Measurements from ENCODE around the gene OXCT1.
"Not testable (repeated sequence)": the region's sequence is repeated elsewhere in the genome, so short reads cannot be mapped to it uniquely, and the experiment has no call there.

The OXCT1 gene

DNA sequence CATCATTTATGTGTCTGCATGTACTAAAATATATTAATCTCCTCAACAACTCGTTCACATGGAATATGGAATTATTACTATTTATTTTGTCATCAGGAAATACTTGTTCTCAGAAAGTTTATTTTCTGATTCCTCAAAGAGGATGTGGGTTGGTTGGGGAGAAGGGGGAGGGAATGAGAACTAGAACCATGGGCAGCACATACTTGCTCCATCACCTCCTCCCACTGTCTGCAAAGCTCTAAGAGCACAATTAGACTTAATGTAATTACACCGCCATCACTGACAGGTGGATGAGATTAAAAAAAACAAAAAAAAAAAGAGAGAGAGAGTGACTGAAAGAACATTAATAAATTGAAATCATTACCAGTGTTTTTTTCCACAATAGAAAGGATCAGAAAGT, 98.2 kb downstream of the OXCT1 start:
- DNase-seq = no peak

GRCh38 chr5:41770799-41771198, 99.4 kb downstream of the OXCT1 start:
- no peak for DNase-seq

DNA sequence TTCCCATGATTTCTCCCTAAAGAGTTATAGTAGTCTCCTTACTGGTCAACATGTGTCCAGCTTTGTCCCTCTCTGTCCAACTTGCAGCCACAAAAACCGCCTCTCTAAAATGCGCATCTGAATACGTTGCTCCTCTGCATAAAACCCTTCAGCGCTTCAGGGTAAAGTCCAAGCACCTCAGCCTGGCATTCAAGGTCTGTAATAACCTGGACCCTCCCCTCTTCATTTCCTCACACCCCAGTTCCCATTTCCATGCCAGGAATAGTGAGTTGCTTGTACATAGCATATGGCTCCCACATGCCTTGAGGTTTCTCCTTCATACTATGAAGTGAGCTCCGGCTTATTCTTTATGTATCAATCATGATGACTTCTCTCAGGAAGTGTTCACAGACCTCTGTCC, 101.5 kb downstream of the OXCT1 start:
- no peak for DNase-seq

DNA sequence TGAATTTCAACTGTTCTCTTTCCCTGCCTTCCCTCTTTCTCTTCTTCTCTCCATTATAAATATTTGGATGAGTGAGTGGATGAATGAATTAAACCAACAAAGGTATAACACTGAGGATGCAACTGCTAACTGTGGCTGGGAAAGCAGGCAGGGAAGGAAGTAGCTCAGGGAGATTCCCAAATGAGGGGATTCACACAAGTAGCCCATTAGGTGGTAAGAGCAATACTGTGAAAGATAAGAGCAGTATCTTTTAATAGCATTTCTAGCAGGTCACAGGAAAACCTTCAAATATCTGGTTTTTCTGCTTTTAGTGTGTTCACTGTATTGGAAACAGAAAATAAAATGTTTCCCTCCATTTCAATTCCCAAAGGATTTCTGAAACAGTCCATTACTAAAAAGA, 105.6 kb downstream of the OXCT1 start:
- DNase-seq = no peak

GRCh38 chr5:41763574-41763973, 106.7 kb downstream of the OXCT1 start:
- no peak for DNase-seq

DNA sequence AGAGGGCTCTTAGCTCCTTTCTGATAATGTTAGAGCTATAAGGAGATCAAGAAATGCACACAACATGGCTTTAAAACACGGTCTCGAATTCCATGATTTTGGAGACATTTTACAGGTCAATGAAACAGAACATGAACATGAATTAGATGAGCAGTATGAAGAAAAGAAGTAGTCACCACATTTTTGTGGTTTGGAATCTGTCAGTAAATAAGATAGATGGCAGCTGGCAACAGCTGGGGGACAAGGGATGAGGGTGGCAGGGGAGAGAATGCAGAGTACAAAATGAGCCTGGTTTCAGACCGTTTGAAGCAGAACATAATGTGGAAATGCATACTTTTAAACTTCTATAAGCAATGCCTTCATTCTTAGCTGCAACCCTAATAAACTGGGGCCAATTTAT, 107.1 kb downstream of the OXCT1 start:
- DNase-seq = no peak

DNA sequence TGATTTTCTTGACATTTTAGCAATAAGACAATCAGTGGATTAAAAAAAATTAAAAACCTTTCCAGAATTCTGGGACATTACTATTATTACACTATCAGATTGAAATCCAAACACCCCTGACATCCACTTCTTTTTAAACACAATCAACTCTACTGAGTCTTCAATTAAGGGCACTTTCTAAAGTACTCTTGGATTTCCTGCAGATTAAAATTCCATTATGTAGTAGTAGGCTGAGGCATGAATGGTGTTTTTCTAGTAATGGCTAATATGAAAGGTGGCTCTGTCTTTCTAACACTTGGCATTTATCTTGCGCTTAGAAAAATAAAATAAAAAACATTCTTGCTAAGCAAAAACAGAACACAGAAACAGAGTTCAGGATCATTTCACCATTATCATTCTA, 107.8 kb downstream of the OXCT1 start:
- DNase-seq = no peak

DNA sequence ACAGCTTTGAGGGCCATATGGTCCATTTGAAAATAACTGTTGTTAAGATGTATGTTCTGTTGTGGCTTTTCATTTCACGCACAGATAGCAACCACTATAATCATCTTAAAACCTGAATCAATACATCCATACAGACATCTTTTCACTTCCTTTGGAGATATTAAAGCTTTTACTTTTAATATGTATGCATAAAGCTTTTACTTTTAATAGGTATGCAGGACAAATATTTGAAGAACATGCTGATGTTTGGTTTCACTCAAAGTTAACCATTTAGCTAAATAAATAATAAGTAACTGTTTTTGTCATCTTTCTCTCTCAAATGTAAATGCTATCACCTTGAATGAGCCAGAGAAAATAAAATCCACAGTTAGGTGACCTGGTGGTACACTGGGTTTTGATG, 108.6 kb downstream of the OXCT1 start:
- DNase-seq = no peak

DNA sequence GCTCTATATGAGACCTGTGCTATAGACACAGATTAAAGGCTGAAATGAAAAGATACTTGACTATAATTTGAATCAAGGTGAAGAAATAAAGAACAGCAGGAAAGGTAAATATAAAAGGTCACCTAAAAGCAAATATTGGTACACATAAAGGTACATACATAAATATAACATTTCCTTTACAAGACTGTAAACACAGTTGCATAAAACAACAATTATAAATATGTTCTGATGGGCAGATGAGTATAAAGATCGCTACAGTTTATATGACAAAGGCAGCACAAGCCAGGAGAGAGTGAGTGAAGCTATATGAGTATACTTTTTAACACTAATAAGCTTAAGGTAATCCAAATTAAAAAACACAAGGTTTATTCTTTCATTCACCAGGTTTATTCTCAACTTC, 114.5 kb downstream of the OXCT1 start:
- DNase-seq = no peak

- DNase-seq = no peak
These were observed 115.4 kb downstream of the OXCT1 start for GRCh38 chr5:41754857-41755256.

- DNase-seq = no peak
These were observed 118.4 kb downstream of the OXCT1 start for GRCh38 chr5:41751867-41752266.

DNA sequence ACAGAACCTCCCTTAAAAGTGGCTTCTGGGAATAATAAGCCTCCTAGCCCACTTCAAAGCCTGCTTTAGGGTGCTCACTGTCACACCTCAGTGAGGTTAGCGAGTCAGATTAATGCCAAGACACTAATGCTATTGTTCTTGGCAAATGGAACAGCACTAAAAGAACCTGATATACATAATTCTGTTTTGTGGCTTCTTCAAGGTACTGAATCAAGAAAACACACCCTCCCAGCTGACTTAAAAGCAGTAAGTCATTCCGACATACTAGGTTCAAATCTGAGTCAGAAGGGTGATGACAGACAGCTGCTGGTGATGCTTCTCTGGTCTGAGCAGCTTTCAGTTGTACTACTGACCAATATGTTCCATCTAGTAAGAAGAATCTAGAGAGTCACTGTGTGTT, 121.6 kb downstream of the OXCT1 start:
- DNase-seq = no peak

DNA sequence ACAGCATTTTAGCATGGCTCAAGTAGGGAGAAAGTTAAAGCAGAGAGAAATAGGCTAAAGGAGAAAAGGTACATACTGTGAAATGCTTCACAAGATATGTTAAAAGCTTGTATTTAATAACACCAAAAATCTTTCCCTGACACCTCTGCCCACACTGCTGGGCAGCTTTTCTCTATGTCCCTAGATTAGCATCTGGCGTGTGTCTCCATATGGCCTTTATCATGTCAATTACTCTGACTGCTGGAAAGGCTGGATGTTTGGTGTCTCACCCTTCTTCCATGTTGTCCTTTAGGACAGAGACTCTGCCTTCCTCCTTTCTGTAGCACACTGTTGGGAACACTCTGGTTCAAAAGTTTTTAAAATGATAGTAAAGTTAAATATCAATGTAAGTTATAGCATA, 122.5 kb downstream of the OXCT1 start:
- DNase-seq = no peak

DNA sequence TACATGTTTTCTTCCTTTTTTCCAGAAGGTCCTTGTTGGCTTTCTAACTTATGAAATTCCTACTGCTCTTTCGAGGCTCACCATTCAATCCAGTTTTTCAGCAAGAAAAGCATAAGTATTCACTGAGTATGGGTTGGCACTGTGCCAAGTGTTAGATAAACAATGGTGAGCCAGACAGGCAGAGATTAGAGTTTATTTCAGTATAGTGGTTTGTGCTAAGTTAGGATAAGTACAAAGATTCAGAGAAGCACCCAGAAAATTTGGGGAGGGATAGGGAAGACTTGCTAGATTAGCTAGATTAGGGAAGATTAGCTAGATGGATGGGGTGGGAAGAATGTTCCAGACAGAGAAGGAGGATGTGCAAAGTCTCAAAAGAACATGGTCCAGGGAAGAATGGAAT, 122.9 kb downstream of the OXCT1 start:
- DNase-seq = no peak

GRCh38 chr5:41742608-41743007, 127.6 kb downstream of the OXCT1 start:
- not testable (repeated sequence) for DNase-seq

- no peak for DNase-seq
These were observed 131.4 kb downstream of the OXCT1 start for GRCh38 chr5:41738710-41739354.

DNA sequence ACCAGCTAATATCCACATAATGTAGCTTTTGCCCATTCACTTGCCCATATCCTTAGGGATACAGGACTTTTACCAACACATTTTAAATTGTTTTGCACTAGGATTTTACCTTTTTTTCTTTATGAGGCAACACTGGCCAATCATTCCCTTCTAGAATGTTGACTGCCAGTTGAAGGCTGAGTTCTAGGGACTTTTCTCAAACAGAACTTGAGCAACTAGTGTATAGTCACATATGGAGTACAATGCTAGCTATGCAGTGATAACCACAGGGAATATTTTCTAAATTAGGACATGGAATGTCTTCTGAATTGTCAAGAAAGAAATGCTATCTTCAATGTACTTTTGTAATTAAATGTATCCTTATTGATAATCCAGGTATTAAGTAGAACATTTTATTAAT, 133.6 kb downstream of the OXCT1 start:
- DNase-seq = no peak

DNA sequence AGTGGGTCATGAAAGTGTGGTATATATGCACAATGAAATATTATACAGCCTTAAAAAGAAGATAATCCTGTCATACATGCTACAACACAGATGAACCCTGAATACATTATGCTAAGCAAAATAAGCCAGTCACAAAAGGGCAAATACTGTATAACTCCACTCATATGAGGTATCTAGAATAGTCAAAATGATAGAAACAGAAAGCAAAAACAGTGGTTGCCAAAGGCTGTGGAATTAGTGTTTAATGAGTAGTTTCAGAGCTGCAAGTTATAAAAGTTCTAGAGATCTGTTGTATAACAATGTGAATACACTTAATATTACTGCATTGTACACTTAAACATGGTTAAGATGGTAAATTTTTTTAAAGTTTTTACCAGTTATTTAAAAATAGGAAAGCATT, 135.0 kb downstream of the OXCT1 start:
- DNase-seq = no peak

- not testable (repeated sequence) for DNase-seq
These were observed 140.8 kb downstream of the OXCT1 start for GRCh38 chr5:41729381-41729780.

DNA sequence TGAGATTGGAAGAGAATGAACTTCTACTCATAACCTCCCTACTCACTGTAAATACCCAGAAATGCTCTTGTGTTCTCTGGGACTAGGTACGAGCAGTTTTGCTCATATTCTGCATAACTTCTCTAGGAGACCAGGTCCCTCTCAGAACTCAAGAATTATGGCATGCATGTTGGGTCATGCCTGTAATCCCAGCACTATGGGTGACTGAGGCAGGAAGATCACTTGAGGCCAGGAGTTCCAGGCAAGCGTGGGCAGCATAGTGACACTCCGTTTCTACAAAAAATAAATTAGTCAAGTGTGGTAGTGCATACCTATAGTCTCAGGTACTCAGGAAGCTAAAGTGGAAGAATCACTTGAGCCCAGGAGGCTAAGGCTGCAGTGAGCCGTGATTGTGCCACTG, 141.9 kb downstream of the OXCT1 start:
- no peak for DNase-seq

- no peak for DNase-seq
These were observed 147.8 kb downstream of the OXCT1 start for GRCh38 chr5:41722359-41722950.

- DNase-seq = no peak
These were observed 148.7 kb downstream of the OXCT1 start for GRCh38 chr5:41721516-41721915.

GRCh38 chr5:41716382-41716781, 153.8 kb downstream of the OXCT1 start:
- DNase-seq = no peak

- not testable (repeated sequence) for DNase-seq
These were observed 155.8 kb downstream of the OXCT1 start for GRCh38 chr5:41714446-41714845.

GRCh38 chr5:41708604-41708940, 161.7 kb downstream of the OXCT1 start:
- no peak for DNase-seq
